Chondrocyte (in vitro differentiated cells): ENCODE measurements around the gene PPP1R14D. TPM values are rescaled to one million over a fixed set of nuclear protein-coding genes. Genes with fewer than 3 reads are reported as not detected.

ENCODE experiments used
- DNase-seq: peaks from one replicate; pipeline ENCODE4 v3.0.0; 2021; ENCODE audit warnings: mixed read lengths, low spot score
- H3K27ac Mint-ChIP-seq: one replicate; pipeline ENCODE4 v1.8.0; 2021; ENCODE audit warnings: mild to moderate bottlenecking, moderate library complexity, mixed read lengths; ENCODE audit not compliant: unreplicated experiment
- H3K27me3 Mint-ChIP-seq: 2 replicates; pipeline ENCODE4 v1.8.0; 2021; ENCODE audit warnings: low read depth, mixed read lengths
- H3K36me3 Mint-ChIP-seq: 2 replicates; pipeline ENCODE4 v1.8.0; 2021; ENCODE audit warnings: low read depth, mixed read lengths
- H3K4me1 Mint-ChIP-seq: 2 replicates; pipeline ENCODE4 v1.8.0; 2021; ENCODE audit warnings: low read depth, mild to moderate bottlenecking, mixed read lengths
- H3K4me3 Mint-ChIP-seq: one replicate; pipeline ENCODE4 v1.8.0; 2021; ENCODE audit warnings: mild to moderate bottlenecking, moderate library complexity, mixed read lengths; ENCODE audit not compliant: unreplicated experiment
- H3K9me3 Mint-ChIP-seq: 2 replicates; pipeline ENCODE4 v1.8.0; 2021; ENCODE audit warnings: low read depth, mixed read lengths
- CTCF ChIP-seq: fragments of 200-600 bp; sonication (generic); IDR thresholded peaks from 2 replicates; pipeline ENCODE4 v1.5.0; 2021; ENCODE audit warnings: antibody characterized with exemption, mild to moderate bottlenecking, moderate library complexity
- total RNA-seq: library from RNA; stranded (reverse); gene quantifications from 3 replicates; pipeline ENCODE4 v1.2.1, GENCODE V29; 2021

PPP1R14D gene
- total RNA-seq, 1 donor from 2014 or later = not detected

- H3K4me1 Mint-ChIP-seq = peaks cover 38% of the 10 kb centered on the region
- DNase-seq = no peak
- TF ChIP-seq CTCF = no peak
- no peaks in the 10 kb centered on the region for H3K9me3 Mint-ChIP-seq
- H3K4me3 Mint-ChIP-seq = no peak within 1 kb of the TSS
- peak within 1 kb of the TSS; percentile 57 for H3K27ac Mint-ChIP-seq
- H3K36me3 Mint-ChIP-seq = peaks cover 6% of the 10 kb centered on the region
- H3K27me3 Mint-ChIP-seq = no peaks in the 10 kb centered on the region
These were observed 59.0 kb downstream of the PPP1R14D start, which contains the start of gene C15orf62 for GRCh38 chr15:40769274-40770146. Gene C15orf62, plus strand, starts transcription at chr15:40769980. Its CDS starts 516 bp downstream, at chr15:40770496.

- peaks cover 41% of the 10 kb centered on the region for H3K4me1 Mint-ChIP-seq
- H3K27me3 Mint-ChIP-seq = no peaks in the 10 kb centered on the region
- no peak overlapping the region for H3K4me3 Mint-ChIP-seq
- no peaks in the 10 kb centered on the region for H3K9me3 Mint-ChIP-seq
- no peak overlapping the region for H3K27ac Mint-ChIP-seq
- DNase-seq = no peak
- H3K36me3 Mint-ChIP-seq = peaks cover 4% of the 10 kb centered on the region
- no peak for TF ChIP-seq CTCF
These were observed 59.8 kb downstream of the PPP1R14D start for GRCh38 chr15:40768521-40769273.

GRCh38 chr15:40767838-40768500 is 60.5 kb downstream of the PPP1R14D start:
- Mint-ChIP-seq H3K27me3 (no peaks in the 10 kb centered on the region), H3K36me3 (peaks cover 4% of the 10 kb centered on the region), H3K4me3 (no peak overlapping the region), H3K27ac (no peak overlapping the region), H3K4me1 (peaks cover 49% of the 10 kb centered on the region), H3K9me3 (no peaks in the 10 kb centered on the region)
- no peak for TF ChIP-seq CTCF
- DNase-seq = no peak

- Mint-ChIP-seq H3K36me3 (peaks cover 2% of the 10 kb centered on the region), H3K4me1 (peaks cover 49% of the 10 kb centered on the region), H3K27ac (no peak overlapping the region), H3K27me3 (no peaks in the 10 kb centered on the region), H3K9me3 (no peaks in the 10 kb centered on the region), H3K4me3 (no peak overlapping the region)
- no peak for DNase-seq
- TF ChIP-seq CTCF = no peak
These were observed 61.3 kb downstream of the PPP1R14D start for GRCh38 chr15:40766906-40767837.
